ENCODE results near the gene P3R3URF.

P3R3URF gene

GRCh38 chr1:46158312-46159281 is 17.7 kb downstream of the P3R3URF start:
- DNase-seq (ENCODE audit: low read depth in 1 of 2, low spot score in 1 of 2): no peak
- H3K27ac ChIP-seq (replicated peaks): no peak overlapping the region
- H3K4me3 ChIP-seq (replicated peaks; ENCODE audit: insufficient read depth, low read length): no peak overlapping the region
- no peak for TF ChIP-seq POLR2AphosphoS5 (IDR thresholded peaks at IDR 0.05; ENCODE audit: low read depth)
- TF ChIP-seq REST (IDR thresholded peaks at IDR 0.05; ENCODE audit: insufficient replicate concordance, low read depth): no peak
- H3K27me3 ChIP-seq (ENCODE audit: insufficient read depth, poor library complexity, severe bottlenecking): no peaks in the 10 kb centered on the region

DNA sequence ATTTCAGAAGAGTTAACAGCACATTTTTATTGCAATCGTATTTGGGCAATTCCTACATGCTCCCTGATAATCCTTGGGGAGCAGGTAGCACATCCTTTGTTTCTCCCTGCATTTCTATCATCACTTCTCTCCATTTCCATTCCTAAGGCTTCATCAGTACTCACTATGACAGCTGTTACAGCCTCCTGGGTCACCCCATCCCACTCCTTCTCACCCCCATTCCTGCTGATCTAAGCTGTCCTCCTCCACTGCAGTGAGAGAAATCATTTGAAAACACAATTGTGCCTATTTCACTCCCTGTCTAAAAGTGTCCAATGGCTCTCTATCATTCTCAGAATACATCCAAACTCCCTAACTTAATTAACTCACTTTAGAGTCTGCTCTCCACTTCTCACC is 18.4 kb downstream of the P3R3URF start:
- Histone ChIP-seq H3K27me3 (ENCODE audit: insufficient read depth, poor library complexity, severe bottlenecking) (no peaks in the 10 kb centered on the region), H3K4me3 (replicated peaks; ENCODE audit: insufficient read depth, low read length) (no peak overlapping the region), H3K27ac (replicated peaks) (no peak overlapping the region)
- no peak for DNase-seq (ENCODE audit: low read depth in 1 of 2, low spot score in 1 of 2)
- no peak for TF ChIP-seq POLR2AphosphoS5 (IDR thresholded peaks at IDR 0.05; ENCODE audit: low read depth)
- no peak for TF ChIP-seq REST (IDR thresholded peaks at IDR 0.05; ENCODE audit: insufficient replicate concordance, low read depth)
- no peak for TF ChIP-seq GABPA (IDR thresholded peaks at IDR 0.05; ENCODE audit: low read depth)

DNA sequence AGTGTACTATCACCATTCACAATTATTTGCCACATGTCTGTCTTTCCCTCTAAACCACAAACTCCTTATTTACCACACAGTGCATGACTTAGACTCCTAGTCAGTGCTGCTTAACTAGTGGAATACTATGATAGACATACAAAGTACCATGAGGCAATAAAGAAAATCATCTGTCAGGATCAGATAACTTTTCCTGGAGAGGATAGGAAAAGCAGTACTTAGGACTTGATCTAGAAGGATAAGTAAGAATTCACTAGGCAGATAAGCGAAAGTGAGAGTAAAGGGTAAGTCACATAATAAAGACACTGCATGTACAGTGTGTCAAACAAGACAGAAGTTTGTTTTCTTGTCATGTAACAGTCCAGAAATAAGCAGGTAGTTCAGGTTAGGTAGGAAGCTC is 22.6 kb downstream of the P3R3URF start:
- no peak for TF ChIP-seq POLR2AphosphoS5 (IDR thresholded peaks at IDR 0.05; ENCODE audit: low read depth)
- TF ChIP-seq GABPA (IDR thresholded peaks at IDR 0.05; ENCODE audit: low read depth): no peak

GRCh38 chr1:46153228-46153627 is 23.1 kb downstream of the P3R3URF start:
- DNase-seq (ENCODE audit: low read depth in 1 of 2, low spot score in 1 of 2): no peak

More for the DNA sequence above, 22.6 kb downstream of the P3R3URF start:
- no peak overlapping the region for H3K4me3 ChIP-seq (replicated peaks; ENCODE audit: insufficient read depth, low read length)
- no peak for DNase-seq (ENCODE audit: low read depth in 1 of 2, low spot score in 1 of 2)
- no peaks in the 10 kb centered on the region for H3K27me3 ChIP-seq (ENCODE audit: insufficient read depth, poor library complexity, severe bottlenecking)
- no peak overlapping the region for H3K27ac ChIP-seq (replicated peaks)

More at GRCh38 chr1:46153228-46153627, 23.1 kb downstream of the P3R3URF start:
- Histone ChIP-seq H3K4me3 (replicated peaks; ENCODE audit: insufficient read depth, low read length) (no peak overlapping the region), H3K27me3 (ENCODE audit: insufficient read depth, poor library complexity, severe bottlenecking) (no peaks in the 10 kb centered on the region), H3K27ac (replicated peaks) (no peak overlapping the region)
- no peak for TF ChIP-seq POLR2AphosphoS5 (IDR thresholded peaks at IDR 0.05; ENCODE audit: low read depth)
- TF ChIP-seq REST (IDR thresholded peaks at IDR 0.05; ENCODE audit: insufficient replicate concordance, low read depth): no peak
- no peak for TF ChIP-seq GABPA (IDR thresholded peaks at IDR 0.05; ENCODE audit: low read depth)
- no peak for TF ChIP-seq SPI1 (IDR thresholded peaks at IDR 0.05; ENCODE audit: borderline replicate concordance, low read depth)
- no peak for TF ChIP-seq CTCF (IDR thresholded peaks at IDR 0.05; ENCODE audit: insufficient read depth, low read length)

Data from HL-60 (cell line).